MM.1S (cell line): ENCODE data around the gene ITSN1.

Experiments used
- DNase-seq: peaks from one replicate; pipeline ENCODE4 v3.0.0-alpha.2; 2015
- H2AFZ ChIP-seq: fragments of 300-600 bp; sonication (generic); 2 replicates; pipeline ENCODE4 v1.6.0; 2016; ENCODE audit warnings: antibody characterized with exemption, low read length
- H3F3A ChIP-seq: fragments of 300-600 bp; sonication (generic); 2 replicates; pipeline ENCODE4 v1.6.1; 2016; ENCODE audit warnings: mild to moderate bottlenecking, antibody characterized with exemption, low read length, moderate library complexity, mixed read lengths; ENCODE audit not compliant: insufficient read depth
- H3K27ac ChIP-seq: fragments of 300-600 bp; sonication (generic); 2 replicates; pipeline ENCODE4 v1.5.1; 2016; ENCODE audit warnings: mild to moderate bottlenecking, low read length
- H3K27me3 ChIP-seq: fragments of 300-600 bp; sonication (generic); replicated peaks from 2 replicates; pipeline ENCODE4 v1.6.0; 2016; ENCODE audit warnings: low read length; ENCODE audit not compliant: insufficient read depth
- H3K36me3 ChIP-seq: fragments of 300-600 bp; sonication (generic); replicated peaks from 2 replicates; pipeline ENCODE4 v1.6.1; 2016; ENCODE audit warnings: mild to moderate bottlenecking, low read length, mixed read lengths; ENCODE audit not compliant: insufficient read depth
- H3K4me1 ChIP-seq: fragments of 300-600 bp; sonication (generic); 2 replicates; pipeline ENCODE4 v1.6.1; 2016; ENCODE audit warnings: low read length, mixed read lengths
- H3K4me2 ChIP-seq: fragments of 300-600 bp; sonication (generic); 2 replicates; pipeline ENCODE4 v1.6.0; 2016; ENCODE audit warnings: low read depth, low read length
- H3K4me3 ChIP-seq: fragments of 300-600 bp; sonication (generic); 2 replicates; pipeline ENCODE4 v1.5.1; 2016; ENCODE audit warnings: low read length, mixed read lengths
- H3K79me2 ChIP-seq: fragments of 300-600 bp; sonication (generic); 2 replicates; pipeline ENCODE4 v1.6.1; 2016; ENCODE audit warnings: mixed run types, low read length, mixed read lengths
- H3K9ac ChIP-seq: fragments of 300-600 bp; sonication (generic); 2 replicates; pipeline ENCODE4 v1.6.1; 2016; ENCODE audit warnings: low read length, mixed read lengths
- H3K9me2 ChIP-seq: fragments of 300-600 bp; sonication (generic); replicated peaks from 2 replicates; pipeline ENCODE4 v1.6.1; 2016; ENCODE audit warnings: mild to moderate bottlenecking, low read length, mixed read lengths; ENCODE audit not compliant: insufficient read depth
- H3K9me3 ChIP-seq: fragments of 300-600 bp; sonication (generic); replicated peaks from 2 replicates; pipeline ENCODE4 v1.6.1; 2016; ENCODE audit warnings: mild to moderate bottlenecking, low read length, mixed read lengths; ENCODE audit not compliant: insufficient read depth
- H4K20me1 ChIP-seq: fragments of 300-600 bp; sonication (generic); 2 replicates; pipeline ENCODE4 v1.6.1; 2016; ENCODE audit warnings: mild to moderate bottlenecking, low read length, moderate library complexity, mixed read lengths; ENCODE audit not compliant: insufficient read depth
- CTCF ChIP-seq: fragments of 300-600 bp; sonication (generic); IDR thresholded peaks from 2 replicates; pipeline ENCODE4 v1.5.1; 2016; ENCODE audit warnings: antibody characterized with exemption, low read length, mixed read lengths
- EZH2 ChIP-seq: fragments of 300-600 bp; sonication (generic); optimal IDR thresholded peaks from 2 replicates; pipeline ENCODE3; 2017; ENCODE audit warnings: low read depth, mild to moderate bottlenecking, antibody characterized with exemption, low read length, mixed read lengths
- EZH2phosphoT487 ChIP-seq: fragments of 300-600 bp; sonication (generic); IDR thresholded peaks from 2 replicates; pipeline ENCODE4 v1.6.1; 2018; ENCODE audit warnings: antibody characterized with exemption, low read length

ITSN1 gene

GRCh38 chr21:33839806-33840205 is 197.5 kb downstream of the ITSN1 start:
- H2AFZ ChIP-seq = no peak overlapping the region
- no peak overlapping the region for H3K27ac ChIP-seq
- no peaks in the 10 kb centered on the region for H3K27me3 ChIP-seq
- no peak overlapping the region for H3K9ac ChIP-seq
- no peaks in the 10 kb centered on the region for H3K9me3 ChIP-seq
- TF ChIP-seq EZH2phosphoT487 (no peak), EZH2 (no peak), CTCF (no peak)
- DNase-seq = no peak
- H3K36me3 ChIP-seq = no peaks in the 10 kb centered on the region
- no peaks in the 10 kb centered on the region for H3F3A ChIP-seq
- H3K9me2 ChIP-seq = no peaks in the 10 kb centered on the region
- H3K79me2 ChIP-seq = no peaks in the 10 kb centered on the region
- no peaks in the 10 kb centered on the region for H4K20me1 ChIP-seq
- H3K4me3 ChIP-seq = no peak overlapping the region
- no peak overlapping the region for H3K4me2 ChIP-seq
- H3K4me1 ChIP-seq = no peaks in the 10 kb centered on the region

GRCh38 chr21:33840771-33841170 is 198.5 kb downstream of the ITSN1 start:
- Histone ChIP-seq H3K4me3 (no peak overlapping the region), H3K27me3 (no peaks in the 10 kb centered on the region), H3K4me1 (no peaks in the 10 kb centered on the region), H2AFZ (no peak overlapping the region), H3K4me2 (no peak overlapping the region), H3K9me3 (no peaks in the 10 kb centered on the region), H3K9ac (no peak overlapping the region), H4K20me1 (no peaks in the 10 kb centered on the region), H3K79me2 (no peaks in the 10 kb centered on the region), H3K36me3 (no peaks in the 10 kb centered on the region), H3F3A (no peaks in the 10 kb centered on the region), H3K9me2 (no peaks in the 10 kb centered on the region), H3K27ac (no peak overlapping the region)
- TF ChIP-seq CTCF = no peak
- no peak for TF ChIP-seq EZH2
- no peak for TF ChIP-seq EZH2phosphoT487
- no peak for DNase-seq

GRCh38 chr21:33841561-33841960 is 199.3 kb downstream of the ITSN1 start:
- H3K4me2 ChIP-seq = no peak overlapping the region
- H2AFZ ChIP-seq = no peak overlapping the region
- H3K27ac ChIP-seq = no peak overlapping the region
- DNase-seq = no peak
- H3K9me3 ChIP-seq = no peaks in the 10 kb centered on the region
- H3K9me2 ChIP-seq = no peaks in the 10 kb centered on the region
- no peaks in the 10 kb centered on the region for H3K4me1 ChIP-seq
- H4K20me1 ChIP-seq = no peaks in the 10 kb centered on the region
- no peaks in the 10 kb centered on the region for H3K36me3 ChIP-seq
- H3F3A ChIP-seq = no peaks in the 10 kb centered on the region
- no peaks in the 10 kb centered on the region for H3K27me3 ChIP-seq
- no peak overlapping the region for H3K4me3 ChIP-seq
- TF ChIP-seq EZH2phosphoT487 (no peak), EZH2 (no peak), CTCF (no peak)
- no peak overlapping the region for H3K9ac ChIP-seq
- no peaks in the 10 kb centered on the region for H3K79me2 ChIP-seq

GRCh38 chr21:33843216-33843615 is 200.9 kb downstream of the ITSN1 start:
- DNase-seq = no peak
- H3K9ac ChIP-seq = no peak overlapping the region
- H3K9me2 ChIP-seq = no peaks in the 10 kb centered on the region
- H3K36me3 ChIP-seq = no peaks in the 10 kb centered on the region
- no peak overlapping the region for H3K4me3 ChIP-seq
- H3K79me2 ChIP-seq = no peaks in the 10 kb centered on the region
- no peaks in the 10 kb centered on the region for H4K20me1 ChIP-seq
- no peaks in the 10 kb centered on the region for H3K27me3 ChIP-seq
- no peak for TF ChIP-seq CTCF
- H3K27ac ChIP-seq = no peak overlapping the region
- H3K4me1 ChIP-seq = no peaks in the 10 kb centered on the region
- no peaks in the 10 kb centered on the region for H3K9me3 ChIP-seq
- H3K4me2 ChIP-seq = no peak overlapping the region
- H2AFZ ChIP-seq = no peak overlapping the region
- H3F3A ChIP-seq = no peaks in the 10 kb centered on the region
